ENCODE data around the gene ATF1. TPM values are rescaled to one million over a fixed set of nuclear protein-coding genes. Genes with fewer than 3 reads are reported as not detected.
"Not testable (repeated sequence)": the region's sequence is repeated elsewhere in the genome, so short reads cannot be mapped to it uniquely, and the experiment has no call there.

ATF1 gene
- total and polyA plus RNA-seq, 2 donors from 2014 or later = 13.9 to 29.0 TPM

- Histone ChIP-seq H3K9me3 (ENCODE audit: control insufficient read depth in 2 of 3, insufficient read depth in 1 of 3, low read length in 3 of 3) (peaks cover 0 to 7% (median 0%) of the 10 kb centered on the region in 3 donors), H3K4me3 (ENCODE audit: low read length in 3 of 3) (peak within 1 kb of the TSS; percentile 23 to 56 (median 39)), H3K9ac (ENCODE audit: low read length in 3 of 3) (peak within 1 kb of the TSS in 1 of 3 donors; percentile 44), H3K27me3 (ENCODE audit: control insufficient read depth, insufficient read depth, low read length) (no peaks in the 10 kb centered on the region), H3K4me1 (ENCODE audit: control insufficient read depth in 2 of 3, insufficient read depth in 2 of 3, low read depth in 1 of 3, low read length in 3 of 3) (no peaks in the 10 kb centered on the region), H3K36me3 (ENCODE audit: control insufficient read depth in 2 of 3, insufficient read depth in 3 of 3, low read length in 3 of 3) (no peaks in the 10 kb centered on the region), H3K27ac (ENCODE audit: low read depth in 2 of 2, low read length in 2 of 2) (peak within 1 kb of the TSS in 1 of 2 donors; percentile 41)
- FAIRE-seq = no peak
- intact Hi-C loops (cut with DNase I) = no loop called here
- peak; percentile 61 to 82 (median 63) for DNase-seq
- peak; percentile 11 for TF ChIP-seq CTCF (IDR thresholded peaks at IDR 0.05; ENCODE audit: borderline replicate concordance, extremely low read depth, insufficient read depth)
Measured at GRCh38 chr12:50842637-50843493, 79.0 kb downstream of the ATF1 start, which contains the start of gene TMPRSS12. Gene TMPRSS12 (plus strand): TSS chr12:50842926. CDS start chr12:50842965, 39 bp downstream.

- no peak for TF ChIP-seq CTCF (IDR thresholded peaks at IDR 0.05; ENCODE audit: borderline replicate concordance, extremely low read depth, insufficient read depth)
- Histone ChIP-seq H3K9me3 (ENCODE audit: control insufficient read depth in 2 of 3, insufficient read depth in 1 of 3, low read length in 3 of 3) (peaks cover 0 to 7% (median 0%) of the 10 kb centered on the region in 3 donors), H3K27ac (ENCODE audit: low read depth in 2 of 2, low read length in 2 of 2) (no peak overlapping the region), H3K4me1 (ENCODE audit: control insufficient read depth in 2 of 3, insufficient read depth in 2 of 3, low read depth in 1 of 3, low read length in 3 of 3) (no peaks in the 10 kb centered on the region), H3K9ac (ENCODE audit: low read length in 3 of 3) (no peak overlapping the region), H3K36me3 (ENCODE audit: control insufficient read depth in 2 of 3, insufficient read depth in 3 of 3, low read length in 3 of 3) (no peaks in the 10 kb centered on the region), H3K27me3 (ENCODE audit: control insufficient read depth, insufficient read depth, low read length) (no peaks in the 10 kb centered on the region), H3K4me3 (ENCODE audit: low read length in 3 of 3) (no peak overlapping the region)
- intact Hi-C loops (cut with DNase I) = no loop called here
- FAIRE-seq = no peak
- DNase-seq = no peak
Measured at GRCh38 chr12:50845021-50845647, 81.2 kb downstream of the ATF1 start.

GRCh38 chr12:50848963-50849362 lies 85.1 kb downstream of the ATF1 start:
- no peak overlapping the region for H3K9ac ChIP-seq (ENCODE audit: low read length in 3 of 3)
- no peak for FAIRE-seq
- H3K9me3 ChIP-seq (ENCODE audit: control insufficient read depth in 2 of 3, insufficient read depth in 1 of 3, low read length in 3 of 3) = no peaks in the 10 kb centered on the region
- no peaks in the 10 kb centered on the region for H3K36me3 ChIP-seq (ENCODE audit: control insufficient read depth in 2 of 3, insufficient read depth in 3 of 3, low read length in 3 of 3)
- DNase-seq = no peak
- no peak overlapping the region for H3K4me3 ChIP-seq (ENCODE audit: low read length in 3 of 3)
- intact Hi-C loops (cut with DNase I) = no loop called here
- H3K27ac ChIP-seq (ENCODE audit: low read depth in 2 of 2, low read length in 2 of 2) = no peak overlapping the region
- H3K27me3 ChIP-seq (ENCODE audit: control insufficient read depth, insufficient read depth, low read length) = no peaks in the 10 kb centered on the region
- TF ChIP-seq CTCF (IDR thresholded peaks at IDR 0.05; ENCODE audit: borderline replicate concordance, extremely low read depth, insufficient read depth) = no peak
- no peaks in the 10 kb centered on the region for H3K4me1 ChIP-seq (ENCODE audit: control insufficient read depth in 2 of 3, insufficient read depth in 2 of 3, low read depth in 1 of 3, low read length in 3 of 3)

GRCh38 chr12:50855218-50855617 lies 91.3 kb downstream of the ATF1 start:
- H3K9me3 ChIP-seq (ENCODE audit: control insufficient read depth in 2 of 3, insufficient read depth in 1 of 3, low read length in 3 of 3); H3K27me3 ChIP-seq (ENCODE audit: control insufficient read depth, insufficient read depth, low read length); H3K9ac ChIP-seq (ENCODE audit: low read length in 3 of 3); H3K27ac ChIP-seq (ENCODE audit: low read depth in 2 of 2, low read length in 2 of 2); H3K36me3 ChIP-seq (ENCODE audit: control insufficient read depth in 2 of 3, insufficient read depth in 3 of 3, low read length in 3 of 3); H3K4me3 ChIP-seq (ENCODE audit: low read length in 3 of 3); DNase-seq; FAIRE-seq; H3K4me1 ChIP-seq (ENCODE audit: control insufficient read depth in 2 of 3, insufficient read depth in 2 of 3, low read depth in 1 of 3, low read length in 3 of 3); intact Hi-C loops (cut with DNase I): not testable (repeated sequence)

GRCh38 chr12:50855679-50856078 lies 91.8 kb downstream of the ATF1 start:
- intact Hi-C loops (cut with DNase I); FAIRE-seq; H3K4me3 ChIP-seq (ENCODE audit: low read length in 3 of 3): not testable (repeated sequence)

More at GRCh38 chr12:50855679-50856078, 91.8 kb downstream of the ATF1 start:
- not testable (repeated sequence) for H3K27ac ChIP-seq (ENCODE audit: low read depth in 2 of 2, low read length in 2 of 2); H3K27me3 ChIP-seq (ENCODE audit: control insufficient read depth, insufficient read depth, low read length); H3K9me3 ChIP-seq (ENCODE audit: control insufficient read depth in 2 of 3, insufficient read depth in 1 of 3, low read length in 3 of 3); DNase-seq; H3K4me1 ChIP-seq (ENCODE audit: control insufficient read depth in 2 of 3, insufficient read depth in 2 of 3, low read depth in 1 of 3, low read length in 3 of 3); H3K36me3 ChIP-seq (ENCODE audit: control insufficient read depth in 2 of 3, insufficient read depth in 3 of 3, low read length in 3 of 3); H3K9ac ChIP-seq (ENCODE audit: low read length in 3 of 3)

Data from kidney (tissue), 14 donors.